Fibroblast of skin of left quadriceps (primary cell): ENCODE results near the gene VRTN.

ENCODE experiments used
- DNase-seq, 2 experiments: peaks; one replicate each; pipeline ENCODE4 v3.0.0-alpha.2; 2013; ENCODE audit warnings: low read depth in 2 of 2

VRTN gene

DNA sequence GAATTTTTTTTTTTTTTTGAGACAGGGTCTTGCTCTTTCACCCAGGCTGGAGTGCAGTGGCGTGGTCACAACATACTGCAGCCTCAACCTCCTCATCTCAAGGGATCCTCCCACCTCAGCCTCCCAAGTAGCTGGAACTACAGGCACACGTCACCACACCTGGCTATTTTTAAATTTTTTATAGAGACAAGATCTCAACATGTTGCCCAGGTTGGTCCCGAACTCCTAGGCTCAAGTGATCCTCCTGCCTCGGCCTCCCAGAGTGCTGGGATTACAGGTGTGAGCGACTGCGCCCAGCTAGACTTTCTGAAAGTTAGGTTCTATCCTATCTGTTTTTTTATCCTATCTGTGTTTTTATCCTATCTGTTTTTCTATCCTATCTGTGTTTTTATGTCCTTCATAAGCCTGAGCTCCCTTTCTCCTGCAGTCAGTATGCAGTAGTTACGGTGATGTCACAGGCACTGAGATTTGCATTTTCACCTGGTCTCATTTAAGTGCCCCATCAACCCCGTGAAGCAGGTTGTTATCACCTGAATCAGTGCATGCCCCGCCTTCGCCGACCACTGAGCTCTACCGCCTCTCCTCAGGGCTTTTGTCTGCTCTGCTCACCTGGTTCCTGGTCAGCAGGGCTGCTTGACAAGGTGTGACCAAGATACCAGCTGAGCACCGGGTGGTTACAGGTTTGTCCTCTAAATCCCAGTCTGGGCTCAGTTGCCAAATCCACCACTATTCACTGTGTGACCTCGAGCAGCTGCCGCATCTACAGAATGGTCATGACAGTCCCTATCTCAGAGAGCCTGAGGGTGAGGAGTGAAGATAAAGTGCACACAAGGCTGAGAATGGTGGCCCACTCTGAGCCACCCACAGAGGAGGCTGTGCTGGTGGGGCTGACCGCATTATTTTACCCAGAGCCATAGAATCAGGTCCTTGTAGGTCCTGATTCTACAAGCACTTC lies 44.6 kb downstream of the VRTN start:
- no peak for DNase-seq

DNA sequence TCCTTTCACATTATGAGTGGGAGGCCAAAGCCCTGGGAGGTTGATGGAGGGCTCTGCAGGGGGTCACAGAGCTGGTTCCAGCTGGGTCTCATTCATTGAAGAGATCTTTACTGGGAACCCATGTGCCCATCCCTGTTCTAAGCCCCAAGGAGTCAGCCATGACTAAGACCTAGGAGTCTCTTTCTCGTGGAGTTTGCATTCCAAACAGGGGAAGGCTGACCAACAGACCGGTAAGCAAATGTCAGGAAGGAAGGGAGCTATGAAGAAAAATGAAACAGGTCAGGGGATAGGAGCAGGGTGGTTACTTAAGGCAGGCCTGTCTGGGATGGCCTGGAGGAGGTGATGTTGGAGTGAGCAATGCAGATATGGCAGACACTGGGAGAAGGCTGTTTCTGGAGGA lies 46.3 kb downstream of the VRTN start:
- DNase-seq: no peak

DNA sequence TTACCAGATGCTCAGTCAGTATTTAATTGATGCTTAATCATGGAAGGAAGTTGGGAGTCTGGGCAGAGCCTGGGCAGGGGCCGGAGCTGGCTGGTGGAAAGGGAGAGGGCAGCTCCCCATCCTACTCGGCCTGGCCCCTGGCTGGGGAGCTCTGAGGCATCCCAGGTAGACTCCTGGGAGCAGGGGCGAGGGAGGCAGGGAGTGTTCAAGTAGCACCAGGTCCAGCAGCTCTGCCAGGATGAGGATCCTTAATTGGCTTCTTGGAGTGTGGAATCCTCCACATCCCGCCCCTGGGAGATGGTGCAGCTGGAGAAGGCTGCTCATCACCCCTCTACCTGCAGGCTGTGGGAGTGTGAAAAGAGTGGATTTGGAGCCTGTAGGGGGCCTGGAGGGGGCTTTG lies 46.8 kb downstream of the VRTN start:
- no peak for DNase-seq

DNA sequence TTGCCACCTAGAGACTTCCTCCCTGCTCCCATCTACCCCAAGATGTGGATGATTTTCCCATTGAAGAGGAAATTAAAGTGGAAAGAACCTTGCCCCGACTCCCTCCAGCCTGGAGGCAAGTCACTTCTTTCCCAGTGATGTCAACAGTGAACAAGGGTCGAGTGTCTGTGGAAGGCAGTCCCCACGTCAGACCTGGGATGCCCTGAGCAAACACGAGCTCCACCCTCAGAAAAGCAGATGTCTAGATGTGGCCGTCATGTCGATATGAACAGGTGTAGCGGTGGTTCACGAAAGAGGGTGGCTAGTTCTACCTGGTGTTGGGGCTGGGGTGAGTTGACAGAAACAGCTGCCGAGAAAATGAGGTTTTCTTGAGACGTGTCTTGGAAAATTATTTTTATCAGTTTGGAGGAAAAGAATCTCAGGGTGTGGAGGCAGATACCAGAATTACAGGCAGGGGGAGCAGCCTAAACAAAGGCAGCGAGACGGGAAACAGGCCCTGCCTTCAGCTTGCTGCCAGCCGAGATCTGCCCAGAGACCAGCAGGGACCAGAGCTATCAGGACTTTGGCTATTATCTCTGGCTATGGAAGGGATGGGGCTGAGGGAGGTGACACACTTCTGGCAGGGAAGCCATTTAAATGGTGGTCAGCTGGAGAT lies 51.9 kb downstream of the VRTN start:
- no peak for DNase-seq

DNA sequence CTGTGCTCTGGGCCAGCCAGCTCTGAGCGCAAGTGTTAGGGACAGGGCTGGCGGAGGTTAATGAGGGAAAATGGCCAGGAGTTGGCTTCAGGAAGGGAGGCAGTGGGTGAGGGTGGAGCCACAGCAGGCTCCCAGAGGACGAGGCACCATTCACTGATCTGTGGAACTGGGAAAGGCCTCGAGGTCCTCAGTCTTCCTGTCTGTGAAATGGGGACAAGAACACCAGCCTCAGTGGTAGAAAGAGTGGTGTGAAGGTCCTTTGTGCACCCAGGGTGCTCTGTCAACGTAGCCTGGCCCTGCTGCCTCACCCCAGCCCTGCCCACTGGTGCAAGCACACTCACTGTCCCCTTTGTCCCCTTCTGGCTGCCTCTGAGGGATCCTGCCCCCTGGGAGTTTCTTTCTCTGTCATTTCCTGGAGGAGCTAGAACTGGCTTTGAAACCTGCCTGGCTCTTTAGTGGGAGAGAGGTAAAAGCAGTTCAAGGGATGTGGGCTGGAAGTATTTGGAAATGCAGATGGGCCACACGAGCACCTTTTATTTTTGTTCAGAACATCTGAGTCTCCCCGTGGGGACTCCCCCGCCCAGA lies 52.7 kb downstream of the VRTN start:
- no peak for DNase-seq

DNA sequence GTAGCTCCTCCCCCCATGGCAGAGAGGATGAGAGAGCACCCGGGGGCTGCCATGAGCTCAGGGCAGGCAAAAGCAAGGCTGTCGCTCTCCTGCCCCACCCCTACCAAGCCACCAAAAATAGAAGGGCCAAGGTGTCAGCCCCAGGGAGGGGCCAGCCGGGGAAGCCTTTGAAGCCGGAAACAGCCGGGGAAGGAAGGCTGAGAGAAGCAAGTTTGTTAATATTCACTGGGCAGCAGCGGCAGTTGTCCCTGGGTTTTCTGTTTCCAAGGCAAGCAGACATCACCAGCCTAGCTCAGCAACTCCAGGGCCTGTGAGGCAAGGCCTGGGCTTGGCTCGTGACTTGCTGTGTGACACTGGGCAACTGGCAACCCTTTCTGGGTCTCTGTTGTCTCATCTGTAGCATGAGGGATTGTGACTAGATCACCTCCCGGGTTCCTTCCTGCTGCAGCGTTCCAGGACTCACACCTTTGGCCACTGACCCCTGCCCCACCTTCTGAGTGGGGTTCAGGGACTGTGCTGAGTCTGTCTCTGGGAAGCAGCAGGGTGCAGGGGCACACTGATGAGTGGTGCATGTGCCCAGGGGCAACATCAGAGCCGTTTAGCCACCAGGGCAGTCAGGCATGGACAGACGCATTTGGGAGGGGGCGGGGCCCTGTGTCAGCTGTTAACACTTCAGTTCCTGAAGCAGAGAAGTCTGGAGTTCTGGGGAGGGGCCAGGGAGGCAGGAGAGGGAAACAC lies 53.4 kb downstream of the VRTN start:
- no peak for DNase-seq

DNA sequence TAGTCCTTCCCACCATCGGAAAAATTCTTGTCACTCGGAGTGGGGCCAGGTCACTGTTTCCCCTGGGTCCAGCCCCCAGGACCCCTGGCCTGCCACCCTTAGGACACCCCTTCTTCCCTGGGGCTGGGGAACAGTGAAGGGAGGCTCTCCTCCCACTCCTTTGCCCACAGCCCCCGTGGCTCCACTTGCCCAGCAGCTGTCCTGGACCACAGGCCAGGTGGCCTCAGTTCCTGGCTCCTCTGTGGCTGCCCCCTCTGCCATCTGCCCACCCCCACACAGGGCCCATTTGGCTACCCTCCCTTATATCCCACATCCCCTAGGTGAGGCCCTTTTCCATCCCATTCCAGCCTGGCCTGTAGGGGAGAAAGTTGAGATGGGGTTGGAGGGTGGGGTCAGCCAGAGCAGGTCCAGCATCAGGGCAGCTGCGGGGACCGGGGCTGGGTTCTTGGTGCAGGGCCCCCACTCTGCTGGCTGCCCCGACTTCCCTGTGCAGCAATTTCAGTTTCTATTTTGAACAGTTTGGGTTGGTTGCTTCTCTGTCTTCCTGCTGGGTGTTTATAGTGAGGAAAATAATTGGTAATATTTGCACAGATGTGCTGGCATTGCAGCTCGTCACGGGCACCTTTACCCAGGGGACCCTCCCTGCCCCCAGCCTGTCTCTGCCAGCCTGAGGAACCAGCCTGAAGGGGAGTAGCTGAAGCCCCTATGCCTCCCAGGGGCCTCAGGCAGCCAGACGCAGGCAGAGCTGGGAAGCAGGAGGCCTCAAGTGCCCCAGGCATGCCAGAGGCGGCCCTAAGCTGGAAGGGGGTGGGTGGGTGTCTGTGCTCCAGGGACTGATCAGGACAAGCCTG lies 54.4 kb downstream of the VRTN start:
- DNase-seq: no peak

DNA sequence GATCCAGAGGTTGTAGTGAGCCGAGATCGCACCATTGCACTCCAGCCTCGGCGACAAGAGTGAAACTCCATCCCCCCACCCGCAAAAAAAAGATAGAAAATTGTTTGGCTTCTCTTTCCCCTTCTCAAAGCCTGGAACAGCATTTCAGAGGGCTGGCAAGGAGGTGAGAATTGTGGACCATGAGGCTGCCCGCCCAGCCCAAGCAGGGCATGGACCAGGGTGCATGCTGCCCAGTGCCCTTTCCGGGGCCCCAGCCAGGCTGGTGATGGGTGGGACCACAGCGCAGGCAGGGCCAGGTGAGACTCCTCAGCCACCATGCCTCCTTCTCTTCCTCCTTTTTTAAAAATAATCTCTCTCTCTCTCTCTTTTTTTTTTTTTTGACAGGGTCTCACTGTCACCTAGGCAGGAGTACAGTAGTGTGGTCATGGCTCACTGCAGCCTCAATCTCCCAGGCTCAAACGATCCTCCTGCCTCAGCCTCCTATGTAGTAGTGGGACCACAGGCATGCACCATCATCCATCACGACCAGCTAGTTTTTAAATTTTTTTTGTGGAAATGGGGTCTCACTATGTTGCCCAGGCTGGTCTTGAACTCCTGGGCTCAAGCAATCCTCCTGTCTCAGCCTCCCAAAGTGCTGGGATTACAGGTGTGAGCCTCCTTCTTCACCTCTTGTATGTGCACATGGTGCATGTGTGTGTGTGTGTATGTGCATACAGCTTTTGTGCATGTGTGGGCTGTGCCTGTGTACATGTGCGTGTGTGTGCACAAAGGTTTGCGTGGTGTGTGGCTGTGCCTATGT lies 55.5 kb downstream of the VRTN start:
- no peak for DNase-seq

DNA sequence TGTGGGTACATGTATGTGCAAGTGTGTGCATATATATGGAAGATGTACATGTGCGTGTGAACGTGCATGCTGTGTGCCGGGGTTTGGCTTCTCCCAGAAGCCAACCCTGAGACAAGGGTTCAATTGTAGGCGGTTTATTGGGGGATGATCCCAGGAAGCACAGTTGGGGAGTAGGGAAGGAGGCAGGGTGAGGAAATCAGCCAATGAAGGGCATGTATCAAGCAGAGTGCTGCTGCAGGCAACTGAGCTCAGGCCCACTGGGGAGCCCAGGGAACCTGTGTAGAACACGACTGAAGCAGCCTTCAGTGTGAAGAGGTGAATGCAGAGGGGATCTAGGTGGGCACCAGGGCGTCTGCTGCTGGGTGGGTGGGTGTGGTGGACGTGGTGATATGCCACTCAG lies 56.2 kb downstream of the VRTN start:
- DNase-seq: no peak

DNA sequence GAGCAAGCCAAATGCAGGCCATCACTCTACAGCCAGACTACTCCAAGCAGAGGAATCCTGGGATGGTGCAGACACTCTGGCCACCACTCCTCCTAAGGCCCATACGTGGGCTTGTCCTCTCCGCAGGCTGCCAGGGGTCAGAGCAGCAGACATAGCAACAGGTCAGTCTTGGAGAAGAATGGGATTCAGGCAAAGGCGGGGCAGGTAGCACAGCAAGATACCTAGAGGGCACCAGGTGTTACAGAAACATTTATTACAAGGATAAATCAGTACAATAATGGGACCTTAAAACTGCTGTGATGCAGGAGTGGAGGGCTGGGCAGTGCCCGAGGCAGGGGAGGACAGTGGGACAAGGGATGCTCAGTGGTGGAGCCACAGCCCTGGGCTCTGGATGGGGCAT lies 57.4 kb downstream of the VRTN start:
- no peak for DNase-seq

DNA sequence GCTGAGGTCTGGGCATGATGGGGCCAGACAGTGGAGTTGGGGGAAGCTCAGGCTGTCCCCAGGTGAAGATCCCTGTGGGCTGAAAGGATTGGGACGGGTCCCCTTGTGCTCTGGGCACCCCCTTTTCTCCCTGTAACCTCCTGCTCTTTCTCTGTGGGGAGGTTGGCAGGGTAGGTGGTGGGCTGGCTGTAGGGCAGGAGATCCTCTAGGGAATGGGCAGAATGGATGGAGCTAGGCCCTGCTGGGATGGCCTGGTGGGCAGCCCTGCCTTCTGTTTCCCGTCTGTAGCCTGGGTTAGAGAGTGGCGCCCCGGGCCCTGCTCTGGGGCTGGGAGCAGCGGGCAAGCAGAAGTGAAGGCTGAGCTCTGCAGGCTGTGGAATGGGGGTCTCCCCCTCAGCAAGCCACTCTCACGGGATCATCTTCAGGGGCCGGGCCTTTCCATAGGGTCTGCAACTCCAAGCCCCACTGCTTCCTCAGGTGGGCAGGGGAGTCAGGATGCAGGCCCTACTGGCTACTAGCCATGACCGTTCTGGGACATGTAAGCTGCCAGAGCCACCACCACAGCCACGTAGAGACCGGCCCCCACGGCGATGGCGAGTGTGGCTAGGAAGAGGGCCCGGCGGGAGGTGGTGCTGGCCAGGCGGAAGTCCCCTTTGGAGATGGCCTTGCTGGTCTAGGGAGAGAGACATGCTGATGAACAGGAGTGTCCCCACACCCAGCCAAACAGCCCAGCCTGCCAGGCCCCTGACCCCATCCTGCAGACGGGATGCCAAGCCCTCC lies 58.9 kb downstream of the VRTN start:
- no peak for DNase-seq

DNA sequence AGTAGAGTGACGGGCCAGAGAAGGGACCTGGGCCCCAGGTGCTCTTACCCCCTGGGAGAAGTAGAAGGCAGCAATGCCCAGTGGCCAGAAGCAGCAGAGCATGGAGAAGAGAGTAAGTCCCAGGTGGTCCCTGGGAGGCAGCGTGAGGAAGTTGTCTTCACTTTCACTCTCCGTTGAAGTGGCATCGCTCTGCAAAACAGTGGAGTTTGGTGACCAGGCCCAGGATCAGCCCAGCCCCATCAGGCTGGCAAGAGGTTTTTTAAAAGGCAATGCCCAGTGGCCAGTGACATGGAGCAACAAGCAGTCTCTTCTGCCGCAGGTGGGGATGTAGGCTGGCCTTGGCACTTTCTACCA lies 59.5 kb downstream of the VRTN start:
- DNase-seq: no peak

DNA sequence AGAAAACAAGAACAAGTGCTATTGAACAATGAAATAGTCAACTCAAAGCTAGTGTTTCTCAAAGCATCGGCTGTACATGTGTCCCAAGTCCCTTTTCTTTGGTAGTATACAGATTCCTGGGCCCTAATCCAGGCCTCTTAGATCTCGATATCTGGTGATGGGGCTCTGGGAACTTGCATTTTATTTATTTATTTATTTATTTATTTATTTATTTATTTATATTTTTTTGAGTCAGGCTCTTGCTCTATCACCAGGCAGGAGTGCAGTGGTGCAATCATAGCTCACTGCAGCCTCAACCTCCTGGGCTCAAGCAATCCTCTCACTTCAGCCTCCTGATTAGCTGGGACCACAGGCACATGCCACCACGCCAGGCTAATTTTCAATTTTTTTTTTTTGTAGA lies 60.6 kb downstream of the VRTN start:
- DNase-seq: no peak

DNA sequence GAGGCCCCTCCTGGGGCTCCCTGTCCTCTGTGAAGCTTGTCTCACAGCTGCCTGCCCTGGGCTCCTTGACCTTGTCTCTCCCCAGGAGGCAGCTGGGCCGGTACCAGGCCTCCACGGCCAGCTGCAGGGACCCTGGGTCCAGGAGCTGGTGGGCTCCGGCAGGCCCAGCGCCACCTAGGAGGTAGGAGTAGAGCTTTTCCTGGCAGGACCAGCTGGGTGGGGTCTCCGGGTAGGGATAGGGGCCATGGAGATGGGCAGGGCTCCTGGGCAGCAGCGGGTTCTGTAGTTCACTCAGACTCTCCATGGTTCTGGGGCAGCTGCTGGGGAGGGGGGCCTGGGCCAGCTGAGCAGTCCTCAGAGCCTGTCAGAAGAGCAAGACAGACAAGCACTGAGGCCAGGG lies 61.2 kb downstream of the VRTN start:
- no peak for DNase-seq
